IMR-90 (cell line): Measurements from ENCODE around the gene OAS3. TPM values are rescaled to one million over a fixed set of nuclear protein-coding genes. Genes with fewer than 3 reads are reported as not detected.

Experiments used
- ATAC-seq: fragments of 200-7000 bp; cut with Tn5 transposase; 2 replicates; pipeline ENCODE4 v1.9.1; 2020; ENCODE audit warnings: low read depth, mild to moderate bottlenecking, moderate library complexity
- BruUV-seq: library from RNA; stranded (reverse); fragments of 400-500 nt; replicated peaks from 2 replicates; lab custom pipeline; 2021; lab: Mats Ljungman, UMichigan
- CTCF ChIA-PET: fragments of 300-600 bp; formaldehyde crosslinking; extraction: SDS; loops from one replicate; lab custom pipeline; 2021; ENCODE audit warnings: antibody characterized with exemption; lab: Yijun Ruan, JAX
- POLR2A ChIA-PET: fragments of 300-600 bp; sonication (Branson Sonifier 250); formaldehyde crosslinking; loops from one replicate; lab custom pipeline; 2022; ENCODE audit warnings: antibody characterized with exemption; ENCODE audit not compliant: unreplicated experiment; lab: Charles Lee
- DNase-seq: peaks from one replicate; pipeline ENCODE4 v3.0.0; 2013
- H2AFZ ChIP-seq: replicated peaks from 2 replicates; pipeline ENCODE3; 2013; ENCODE audit warnings: low read length, mild to moderate bottlenecking; ENCODE audit not compliant: poor library complexity
- H2AK5ac ChIP-seq: 2 replicates; pipeline ENCODE4 v1.6.1; 2013; ENCODE audit warnings: low read depth, low read length, inconsistent platforms
- H2AK9ac ChIP-seq: replicated peaks from 2 replicates; pipeline ENCODE3; 2013; ENCODE audit warnings: mild to moderate bottlenecking, low read depth, low read length, moderate library complexity; ENCODE audit not compliant: poor library complexity
- H2BK120ac ChIP-seq: 2 replicates; pipeline ENCODE4 v1.6.1; 2013; ENCODE audit warnings: low read depth, low read length, inconsistent platforms
- H2BK15ac ChIP-seq: 3 replicates; pipeline ENCODE4 v1.6.1; 2013; ENCODE audit warnings: low read depth, low read length, inconsistent platforms
- H2BK20ac ChIP-seq: 2 replicates; pipeline ENCODE4 v1.6.1; 2013; ENCODE audit warnings: low read depth, mild to moderate bottlenecking, inconsistent platforms, low read length, moderate library complexity
- H2BK5ac ChIP-seq: 2 replicates; pipeline ENCODE4 v1.6.1; 2013; ENCODE audit warnings: mild to moderate bottlenecking, low read depth, low read length, inconsistent platforms; ENCODE audit not compliant: poor library complexity, severe bottlenecking
- H3K14ac ChIP-seq: replicated peaks from 2 replicates; pipeline ENCODE4 v1.6.1; 2013; ENCODE audit warnings: low read depth, low read length, inconsistent platforms
- H3K18ac ChIP-seq: 2 replicates; pipeline ENCODE4 v1.6.1; 2013; ENCODE audit warnings: low read depth, low read length, control low read depth
- H3K23ac ChIP-seq: 2 replicates; pipeline ENCODE4 v1.6.1; 2013; ENCODE audit warnings: low read depth, low read length, inconsistent platforms
- H3K27ac ChIP-seq: 2 replicates; pipeline ENCODE4 v1.5.1; 2013; ENCODE audit warnings: mild to moderate bottlenecking, control low read depth, low read length; ENCODE audit not compliant: insufficient read depth
- H3K27me3 ChIP-seq: 2 replicates; pipeline ENCODE4 v1.6.1; 2013; ENCODE audit warnings: low read length; ENCODE audit not compliant: control insufficient read depth, insufficient read depth
- H3K36me3 ChIP-seq: 2 replicates; pipeline ENCODE4 v1.6.1; 2013; ENCODE audit warnings: low read length, mixed read lengths; ENCODE audit not compliant: control insufficient read depth, insufficient read depth
- H3K4ac ChIP-seq: 2 replicates; pipeline ENCODE4 v1.6.1; 2013; ENCODE audit warnings: low read depth, low read length, inconsistent platforms
- H3K4me1 ChIP-seq: 2 replicates; pipeline ENCODE4 v1.6.1; 2013; ENCODE audit warnings: low read length, mixed read lengths; ENCODE audit not compliant: control insufficient read depth, insufficient read depth
- H3K4me2 ChIP-seq: 2 replicates; pipeline ENCODE4 v1.6.1; 2013; ENCODE audit warnings: low read depth, mild to moderate bottlenecking, control low read depth, low read length, moderate library complexity
- H3K4me3 ChIP-seq: 2 replicates; pipeline ENCODE4 v1.5.1; 2013; ENCODE audit warnings: low read depth, mild to moderate bottlenecking, control low read depth, low read length, moderate library complexity; ENCODE audit not compliant: insufficient read depth
- H3K56ac ChIP-seq: 2 replicates; pipeline ENCODE4 v1.6.1; 2013; ENCODE audit warnings: low read length, inconsistent platforms; ENCODE audit not compliant: insufficient read depth; ENCODE audit errors: extremely low read depth
- H3K79me1 ChIP-seq, 2 experiments: 2 replicates each; pipeline ENCODE4 v1.6.1; 2013; ENCODE audit warnings: low read length in 2 of 2, inconsistent platforms in 1 of 2, low read depth in 1 of 2
- H3K9ac ChIP-seq: 2 replicates; pipeline ENCODE4 v1.6.1; 2013; ENCODE audit warnings: low read depth, low read length, control low read depth
- H3K9me1 ChIP-seq: 2 replicates; pipeline ENCODE4 v1.6.1; 2013; ENCODE audit warnings: low read length, inconsistent platforms; ENCODE audit not compliant: insufficient read depth
- H3K9me3 ChIP-seq: 2 replicates; pipeline ENCODE4 v1.6.1; 2013; ENCODE audit warnings: low read length; ENCODE audit not compliant: control insufficient read depth, insufficient read depth
- H4K20me1 ChIP-seq: 2 replicates; pipeline ENCODE4 v1.6.1; 2013; ENCODE audit warnings: low read length, inconsistent platforms; ENCODE audit not compliant: insufficient read depth
- H4K5ac ChIP-seq: 2 replicates; pipeline ENCODE4 v1.6.1; 2013; ENCODE audit warnings: mild to moderate bottlenecking, low read depth, low read length, control low read depth
- H4K8ac ChIP-seq, 2 experiments: 2 replicates each; pipeline ENCODE4 v1.6.1; 2013; ENCODE audit warnings: low read depth in 2 of 2, low read length in 2 of 2, control low read depth in 1 of 2, inconsistent platforms in 1 of 2
- H4K91ac ChIP-seq: 2 replicates; pipeline ENCODE4 v1.6.1; 2013; ENCODE audit warnings: low read depth, low read length, inconsistent platforms; ENCODE audit not compliant: insufficient read depth
- CEBPB ChIP-seq: IDR thresholded peaks from 2 replicates; pipeline ENCODE4 v1.6.1; 2012; ENCODE audit warnings: low read depth, low read length, improper control_type of control experiment
- RFX5 ChIP-seq: IDR thresholded peaks from 2 replicates; pipeline ENCODE4 v1.8.0; 2012; ENCODE audit warnings: low read depth, mild to moderate bottlenecking, low read length, moderate library complexity
- WGBS, 2 experiments: methylation state at CpG; one replicate each; pipeline versions ENCODE4 v1.1.5 to v1.1.7; 2013; ENCODE audit warnings: missing lambda C conversion rate in 2 of 2; ENCODE audit not compliant: insufficient read length in 1 of 2; ENCODE audit errors: extremely low coverage in 2 of 2; 5-methylcytosine and 5-hydroxymethylcytosine counted together
- dilution Hi-C: fragments of 300-500 bp; cut with HindIII; formaldehyde crosslinking; loops from one replicate; pipeline ENCODE4 v1.14.3; 2018; ENCODE audit warnings: low sequenced_read_pairs; ENCODE audit not compliant: unreplicated experiment
- in situ Hi-C: fragments of 300-500 bp; cut with MboI; formaldehyde crosslinking; loops from 3 replicates; pipeline ENCODE4 v1.14.3; 2019; ENCODE audit warnings: low sequenced_read_pairs, inconsistent platforms, mixed read lengths
- intact Hi-C: fragments of 100-400 bp; cut with micrococcal nuclease; formaldehyde crosslinking; loops from 2 replicates; pipeline ENCODE4 v1.10.0; 2022
- polyA plus RNA-seq, 3 experiments: library from polyadenylated mRNA; depleted of rRNA; stranded (reverse); fragments of >200 nt; gene quantifications; 2 replicates each; pipeline ENCODE4 v1.2.3, GENCODE V29; 2012; ENCODE audit warnings: low replicate concordance in 1 of 3
- total RNA-seq: library from RNA; depleted of rRNA; stranded (reverse); fragments of >200 nt; gene quantifications from 2 replicates; pipeline ENCODE4 v1.2.3, GENCODE V29; 2012

Gene OAS3
- total and polyA plus RNA-seq, 2 of the 4 experiments (the other 2 are of a cell fraction): 4.1 to 7.8 TPM

DNA sequence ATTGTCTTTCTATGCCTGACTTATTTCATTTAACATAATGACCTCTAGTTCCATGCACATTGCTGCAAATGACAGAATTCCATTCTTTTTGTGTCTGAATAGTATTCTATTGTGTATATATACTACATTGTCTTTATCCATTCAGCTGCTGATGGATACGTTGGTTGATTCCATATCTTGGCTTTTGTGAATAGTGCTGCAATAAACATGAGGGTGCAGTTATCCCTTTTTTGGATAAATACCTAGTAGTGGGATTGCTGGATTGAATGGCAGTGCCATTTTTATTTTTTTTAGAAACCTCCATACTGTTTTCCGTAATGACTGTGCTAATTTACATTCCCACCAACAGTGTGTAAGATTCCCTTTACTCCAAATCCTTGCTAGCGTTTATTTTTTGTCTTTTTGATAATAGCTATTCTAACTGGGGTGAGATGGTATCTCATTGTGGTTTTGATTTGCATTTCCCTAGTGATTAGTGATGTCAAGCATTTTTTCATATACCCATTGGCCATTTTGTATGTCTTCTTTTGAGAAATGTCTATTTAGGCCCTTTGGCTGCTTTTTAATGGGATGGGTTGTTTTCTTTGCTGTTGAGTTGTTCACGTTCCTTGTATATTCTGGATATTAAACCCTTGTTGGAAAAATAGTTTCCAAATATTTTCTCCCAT lies 42.4 kb downstream of the OAS3 start:
- Histone ChIP-seq H4K20me1 (no peaks in the 10 kb centered on the region), H3K9me3 (no peaks in the 10 kb centered on the region), H3K4me3 (no peak overlapping the region), H4K5ac (no peak overlapping the region), H3K18ac (no peak overlapping the region), H3K9me1 (no peaks in the 10 kb centered on the region), H3K23ac (no peak overlapping the region), H3K9ac (no peak overlapping the region), H2BK15ac (no peak overlapping the region), H2BK5ac (no peak overlapping the region), H3K79me1 (no peaks in the 10 kb centered on the region), H4K91ac (no peak overlapping the region), H3K36me3 (no peaks in the 10 kb centered on the region), H3K14ac (no peak overlapping the region), H3K4me1 (no peaks in the 10 kb centered on the region; the same call in 1 of the 2 replicates), H3K4me2 (no peak overlapping the region), H2AFZ (no peak overlapping the region), H4K8ac (no peak overlapping the region), H2AK9ac (no peak overlapping the region), H2BK120ac (no peak overlapping the region), H3K27ac (no peak overlapping the region), H3K56ac (no peak overlapping the region), H3K27me3 (no peaks in the 10 kb centered on the region), H2BK20ac (no peak overlapping the region), H3K4ac (no peak overlapping the region), H2AK5ac (no peak overlapping the region)
- no TSS peak for BruUV-seq
- TF ChIP-seq RFX5 (peak; percentile 59), CEBPB (no peak)
- no CpG with 5 or more reads among the region's 4 CpGs for WGBS, 2 experiments
- in situ Hi-C loops: no loop called here
- POLR2A ChIA-PET: no interaction called here
- dilution Hi-C loops: no loop called here
- intact Hi-C loops: no loop called here
- CTCF ChIA-PET: no interaction called here
- no peak for DNase-seq
- no peak for ATAC-seq
